Measurements from ENCODE around the gene EXOC2.

DNA sequence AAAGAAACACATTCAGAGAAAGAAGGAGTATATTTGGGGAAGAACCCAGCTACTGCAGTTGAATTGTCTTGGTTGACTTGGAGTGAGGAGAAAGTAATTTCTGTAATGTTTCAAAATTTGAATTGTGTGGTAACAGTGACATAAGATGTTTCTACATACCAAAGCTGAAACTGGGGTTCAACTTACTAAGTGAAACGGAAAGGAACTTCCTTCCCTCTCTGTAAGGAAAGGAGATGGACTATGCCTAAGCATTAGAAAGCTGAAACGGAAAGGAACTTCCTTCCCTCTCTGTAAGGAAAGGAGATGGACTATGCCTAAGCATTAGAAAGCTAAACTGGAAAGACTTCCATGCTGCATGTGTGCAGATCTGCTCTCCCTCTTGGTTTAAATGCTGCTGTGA is 82.1 kb downstream of the EXOC2 start:
- TF ChIP-seq CTCF (IDR thresholded peaks at IDR 0.05 in 2 of 3, conservative IDR thresholded peaks at IDR 0.05 in 1 of 3; ENCODE audit: borderline replicate concordance in 1 of 3, insufficient read depth in 1 of 3, low read depth in 2 of 3, low read length in 2 of 3) (no peak), POLR2AphosphoS5 (IDR thresholded peaks at IDR 0.05; ENCODE audit: low read depth, low read length) (no peak), EZH2phosphoT487 (IDR thresholded peaks at IDR 0.05; ENCODE audit: borderline replicate concordance) (no peak), EZH2 (IDR thresholded peaks at IDR 0.05) (no peak), POLR2A (IDR thresholded peaks at IDR 0.05; ENCODE audit: borderline replicate concordance, extremely low read depth, insufficient read depth, insufficient read length) (no peak), YY1 (IDR thresholded peaks at IDR 0.05; ENCODE audit: extremely low read depth, insufficient replicate concordance, low read depth, low read length) (no peak), TCF7L2 (IDR thresholded peaks at IDR 0.05; ENCODE audit: borderline replicate concordance, extremely low read depth, insufficient read depth, insufficient read length) (no peak)
- TF ChIP-seq, protein P1, sequence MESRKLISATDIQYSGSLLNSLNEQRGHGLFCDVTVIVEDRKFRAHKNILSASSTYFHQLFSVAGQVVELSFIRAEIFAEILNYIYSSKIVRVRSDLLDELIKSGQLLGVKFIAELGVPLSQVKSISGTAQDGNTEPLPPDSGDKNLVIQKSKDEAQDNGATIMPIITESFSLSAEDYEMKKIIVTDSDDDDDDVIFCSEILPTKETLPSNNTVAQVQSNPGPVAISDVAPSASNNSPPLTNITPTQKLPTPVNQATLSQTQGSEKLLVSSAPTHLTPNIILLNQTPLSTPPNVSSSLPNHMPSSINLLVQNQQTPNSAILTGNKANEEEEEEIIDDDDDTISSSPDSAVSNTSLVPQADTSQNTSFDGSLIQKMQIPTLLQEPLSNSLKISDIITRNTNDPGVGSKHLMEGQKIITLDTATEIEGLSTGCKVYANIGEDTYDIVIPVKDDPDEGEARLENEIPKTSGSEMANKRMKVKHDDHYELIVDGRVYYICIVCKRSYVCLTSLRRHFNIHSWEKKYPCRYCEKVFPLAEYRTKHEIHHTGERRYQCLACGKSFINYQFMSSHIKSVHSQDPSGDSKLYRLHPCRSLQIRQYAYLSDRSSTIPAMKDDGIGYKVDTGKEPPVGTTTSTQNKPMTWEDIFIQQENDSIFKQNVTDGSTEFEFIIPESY (IDR thresholded peaks at IDR 0.05; ENCODE audit: extremely low read depth, insufficient replicate concordance, low read length), result no peak

All from HCT116 (cell line).